BLaER1 (cell line): ENCODE results near the gene ADD2.
"Not testable (repeated sequence)": the region's sequence is repeated elsewhere in the genome, so short reads cannot be mapped to it uniquely, and the experiment has no call there.

Experiments used
- H3K27ac ChIP-seq: shearing (Covaris generic); formaldehyde crosslinking; 2 replicates; pipeline ENCODE4 v1.8.1; 2022
- H3K27me3 ChIP-seq: shearing (Covaris generic); formaldehyde crosslinking; 2 replicates; pipeline ENCODE4 v1.8.1; 2022
- H3K36me3 ChIP-seq: shearing (Covaris generic); formaldehyde crosslinking; 2 replicates; pipeline ENCODE4 v1.8.1; 2022
- H3K4me1 ChIP-seq: shearing (Covaris generic); formaldehyde crosslinking; 2 replicates; pipeline ENCODE4 v1.8.1; 2022
- H3K4me2 ChIP-seq: shearing (Covaris generic); formaldehyde crosslinking; 2 replicates; pipeline ENCODE4 v1.8.1; 2022
- H3K4me3 ChIP-seq: shearing (Covaris generic); formaldehyde crosslinking; 2 replicates; pipeline ENCODE4 v1.8.1; 2022
- H3K9ac ChIP-seq: shearing (Covaris generic); formaldehyde crosslinking; 2 replicates; pipeline ENCODE4 v1.8.1; 2022
- H3K9me3 ChIP-seq: shearing (Covaris generic); formaldehyde crosslinking; 2 replicates; pipeline ENCODE4 v1.8.1; 2022
- H4K20me1 ChIP-seq: shearing (Covaris generic); formaldehyde crosslinking; 2 replicates; pipeline ENCODE4 v1.8.1; 2022
- Cebpa-rat ChIP-seq: shearing (Covaris generic); IDR thresholded peaks from 2 replicates; pipeline ENCODE4 v1.8.1; 2022

Gene ADD2

GRCh38 chr2:70801607-70802263 lies 33.7 kb upstream of the ADD2 start:
- H3K27ac ChIP-seq, result no peak overlapping the region
- no peak overlapping the region for H3K4me2 ChIP-seq
- H3K27me3 ChIP-seq, result no peaks in the 10 kb centered on the region
- no peaks in the 10 kb centered on the region for H4K20me1 ChIP-seq
- no peak for TF ChIP-seq Cebpa-rat
- no peaks in the 10 kb centered on the region for H3K36me3 ChIP-seq
- no peak overlapping the region for H3K9ac ChIP-seq
- H3K4me1 ChIP-seq, result peaks cover 4% of the 10 kb centered on the region; the same call in 1 of the 2 replicates
- H3K4me3 ChIP-seq, result no peak overlapping the region
- H3K9me3 ChIP-seq, result peaks cover 22% of the 10 kb centered on the region

- no peaks in the 10 kb centered on the region for H4K20me1 ChIP-seq
- H3K4me3 ChIP-seq, result no peak overlapping the region
- TF ChIP-seq Cebpa-rat, result no peak
- H3K9me3 ChIP-seq, result peaks cover 22% of the 10 kb centered on the region
- no peak overlapping the region for H3K4me2 ChIP-seq
- H3K27me3 ChIP-seq, result no peaks in the 10 kb centered on the region
- no peak overlapping the region for H3K27ac ChIP-seq
- no peaks in the 10 kb centered on the region for H3K4me1 ChIP-seq
- H3K36me3 ChIP-seq, result no peaks in the 10 kb centered on the region
- H3K9ac ChIP-seq, result no peak overlapping the region
Measured at GRCh38 chr2:70799706-70800105, 31.7 kb upstream of the ADD2 start.

GRCh38 chr2:70797996-70798395 lies 30.0 kb upstream of the ADD2 start:
- not testable (repeated sequence) for H3K4me2 ChIP-seq, H3K27me3 ChIP-seq, H3K4me3 ChIP-seq, H4K20me1 ChIP-seq, H3K4me1 ChIP-seq, H3K36me3 ChIP-seq, H3K9ac ChIP-seq, H3K27ac ChIP-seq
- peaks cover 22% of the 10 kb centered on the region for H3K9me3 ChIP-seq

GRCh38 chr2:70797506-70797905 lies 29.5 kb upstream of the ADD2 start:
- Histone ChIP-seq H3K4me1 (no peaks in the 10 kb centered on the region), H3K27me3 (no peaks in the 10 kb centered on the region), H4K20me1 (no peaks in the 10 kb centered on the region), H3K9ac (no peak overlapping the region), H3K4me2 (no peak overlapping the region), H3K27ac (no peak overlapping the region), H3K4me3 (no peak overlapping the region), H3K36me3 (no peaks in the 10 kb centered on the region), H3K9me3 (peaks cover 22% of the 10 kb centered on the region)
- no peak for TF ChIP-seq Cebpa-rat

- Histone ChIP-seq H3K36me3 (no peaks in the 10 kb centered on the region), H3K9ac (no peak overlapping the region), H3K27ac (no peak overlapping the region), H3K9me3 (peaks cover 22% of the 10 kb centered on the region), H3K27me3 (no peaks in the 10 kb centered on the region), H3K4me1 (no peaks in the 10 kb centered on the region), H3K4me3 (no peak overlapping the region), H4K20me1 (no peaks in the 10 kb centered on the region), H3K4me2 (no peak overlapping the region)
- no peak for TF ChIP-seq Cebpa-rat
Measured at GRCh38 chr2:70796262-70796661, 28.3 kb upstream of the ADD2 start.

- Histone ChIP-seq H4K20me1 (no peaks in the 10 kb centered on the region), H3K9ac (no peak overlapping the region), H3K4me1 (no peaks in the 10 kb centered on the region), H3K36me3 (no peaks in the 10 kb centered on the region), H3K9me3 (peaks cover 22% of the 10 kb centered on the region), H3K27me3 (no peaks in the 10 kb centered on the region; the same call in 1 of the 2 replicates), H3K4me3 (no peak overlapping the region), H3K27ac (no peak overlapping the region), H3K4me2 (no peak overlapping the region)
- no peak for TF ChIP-seq Cebpa-rat
Measured at GRCh38 chr2:70795164-70795995, 27.4 kb upstream of the ADD2 start.

GRCh38 chr2:70793450-70793849 lies 25.4 kb upstream of the ADD2 start:
- peaks cover 3% of the 10 kb centered on the region; the same call in 1 of the 2 replicates for H3K9me3 ChIP-seq
- no peaks in the 10 kb centered on the region for H3K4me1 ChIP-seq
- H3K27me3 ChIP-seq, result peaks cover 9% of the 10 kb centered on the region; the same call in 1 of the 2 replicates
- no peak overlapping the region for H3K4me3 ChIP-seq
- H4K20me1 ChIP-seq, result no peaks in the 10 kb centered on the region
- no peak overlapping the region for H3K4me2 ChIP-seq
- TF ChIP-seq Cebpa-rat, result no peak
- H3K9ac ChIP-seq, result no peak overlapping the region
- no peaks in the 10 kb centered on the region for H3K36me3 ChIP-seq
- H3K27ac ChIP-seq, result no peak overlapping the region

- no peak within 1 kb of the TSS for H3K4me3 ChIP-seq
- H3K36me3 ChIP-seq, result no peaks in the 10 kb centered on the region
- H4K20me1 ChIP-seq, result no peaks in the 10 kb centered on the region
- H3K9ac ChIP-seq, result no peak within 1 kb of the TSS
- no peaks in the 10 kb centered on the region for H3K9me3 ChIP-seq
- H3K4me1 ChIP-seq, result peaks cover 9% of the 10 kb centered on the region
- H3K27me3 ChIP-seq, result peaks cover 9% of the 10 kb centered on the region; the same call in 1 of the 2 replicates
- H3K27ac ChIP-seq, result no peak within 1 kb of the TSS
- no peak within 1 kb of the TSS for H3K4me2 ChIP-seq
- no peak for TF ChIP-seq Cebpa-rat
Measured at GRCh38 chr2:70790136-70790828, 22.3 kb upstream of the ADD2 start, which contains the start of gene FIGLA. Gene FIGLA, minus strand, starts transcription at chr2:70790643. Its CDS starts 5 bp downstream, at chr2:70790638.

- TF ChIP-seq Cebpa-rat, result no peak
- no peak overlapping the region for H3K4me3 ChIP-seq
- peaks cover 9% of the 10 kb centered on the region; the same call in 1 of the 2 replicates for H3K27me3 ChIP-seq
- H3K4me2 ChIP-seq, result no peak overlapping the region
- no peak overlapping the region for H3K9ac ChIP-seq
- H3K9me3 ChIP-seq, result no peaks in the 10 kb centered on the region
- no peaks in the 10 kb centered on the region for H3K36me3 ChIP-seq
- no peaks in the 10 kb centered on the region for H4K20me1 ChIP-seq
- H3K4me1 ChIP-seq, result peaks cover 9% of the 10 kb centered on the region
- no peak overlapping the region for H3K27ac ChIP-seq
Measured at GRCh38 chr2:70789304-70790135, 21.5 kb upstream of the ADD2 start.
